Caki2 (cell line): Measurements from ENCODE around the gene PRRC2A. TPM values are rescaled to one million over a fixed set of nuclear protein-coding genes. Genes with fewer than 3 reads are reported as not detected.

Source experiments
- DNase-seq: peaks from one replicate; pipeline ENCODE4 v3.0.0-alpha.2; 2015; ENCODE audit warnings: low read depth
- in situ Hi-C: cut with HindIII; loops from 2 replicates; pipeline ENCODE4 v1.10.0; 2016; ENCODE audit warnings: low sequenced_read_pairs, low pct_unique_long_range_greater_than_20kb, mixed read lengths
- total RNA-seq: library from RNA; depleted of rRNA; stranded (reverse); fragments of >200 nt; shearing (Covaris generic); gene quantifications from 2 replicates; pipeline ENCODE4 v1.2.3, GENCODE V29; 2014; ENCODE audit warnings: low replicate concordance

The PRRC2A gene
- total RNA-seq, 1 experiment from 2014 or later = 36.2 TPM

- in situ Hi-C loops = no loop called here
- DNase-seq = no peak
These were observed 3.5 kb upstream of the PRRC2A start for GRCh38 chr6:31617010-31617409.

GRCh38 chr6:31619805-31620585 lies 520 bp upstream of the PRRC2A start:
- peak; percentile 100 for DNase-seq
- in situ Hi-C loops = no loop called here

GRCh38 chr6:31621320-31621939 lies 915 bp downstream of the PRRC2A start:
- DNase-seq = no peak
- in situ Hi-C loops = no loop called here

GRCh38 chr6:31621991-31622390 lies 1.5 kb downstream of the PRRC2A start:
- DNase-seq = no peak
- in situ Hi-C loops = no loop called here

GRCh38 chr6:31622684-31623091 lies 2.2 kb downstream of the PRRC2A start:
- in situ Hi-C loops = no loop called here
- DNase-seq = no peak

- in situ Hi-C loops = no loop called here
These were observed 3.6 kb downstream of the PRRC2A start for GRCh38 chr6:31624070-31624469.

GRCh38 chr6:31626952-31627351 lies 6.4 kb downstream of the PRRC2A start:
- in situ Hi-C loops = no loop called here
- no peak for DNase-seq

More at GRCh38 chr6:31624070-31624469, 3.6 kb downstream of the PRRC2A start:
- no peak for DNase-seq

- in situ Hi-C loops = no loop called here
- DNase-seq = no peak
These were observed 7.3 kb downstream of the PRRC2A start for GRCh38 chr6:31627690-31628287.

- in situ Hi-C loops = no loop called here
- no peak for DNase-seq
These were observed 8.5 kb downstream of the PRRC2A start for GRCh38 chr6:31629014-31629413.

GRCh38 chr6:31630177-31630934 lies 9.8 kb downstream of the PRRC2A start:
- no peak for DNase-seq
- in situ Hi-C loops = no loop called here

GRCh38 chr6:31631209-31631608 lies 10.7 kb downstream of the PRRC2A start:
- in situ Hi-C loops = no loop called here
- no peak for DNase-seq

GRCh38 chr6:31631681-31632278 lies 11.3 kb downstream of the PRRC2A start:
- in situ Hi-C loops = no loop called here

GRCh38 chr6:31632279-31632946 lies 11.9 kb downstream of the PRRC2A start:
- no peak for DNase-seq
- in situ Hi-C loops = no loop called here

More at GRCh38 chr6:31631681-31632278, 11.3 kb downstream of the PRRC2A start:
- no peak for DNase-seq

- in situ Hi-C loops = no loop called here
- DNase-seq = no peak
These were observed 12.9 kb downstream of the PRRC2A start for GRCh38 chr6:31633447-31633846.

- in situ Hi-C loops = no loop called here
- DNase-seq = no peak
These were observed 13.6 kb downstream of the PRRC2A start for GRCh38 chr6:31634131-31634530.

- in situ Hi-C loops = no loop called here
- DNase-seq = no peak
These were observed 14.6 kb downstream of the PRRC2A start for GRCh38 chr6:31634969-31635575.
